Right kidney (tissue), 1 donor: ENCODE results near the gene PON3.
"Not testable (repeated sequence)": the region's sequence is repeated elsewhere in the genome, so short reads cannot be mapped to it uniquely, and the experiment has no call there.

Source experiments
- DNase-seq: peaks from one replicate; pipeline ENCODE4 v3.0.0-alpha.2; 2016

PON3 gene

DNA sequence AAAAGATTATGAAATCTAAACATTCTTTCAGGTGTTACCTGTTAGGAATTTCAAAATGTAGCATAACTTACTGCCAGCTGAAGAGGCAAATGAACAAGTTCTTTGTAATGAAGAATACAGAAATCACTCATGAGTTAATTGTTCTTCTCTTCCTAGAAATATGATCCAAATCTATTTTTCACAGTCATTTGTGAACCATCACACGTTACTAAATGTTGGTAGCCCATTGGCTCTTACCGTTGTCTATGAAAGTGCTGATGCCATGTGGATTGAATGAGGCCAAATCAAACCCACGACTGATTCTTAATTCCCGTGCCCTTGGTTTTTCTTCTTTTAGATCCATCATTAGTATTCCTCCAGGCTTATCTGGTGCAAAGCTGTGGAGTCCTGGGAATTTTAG lies 15.9 kb upstream of the PON3 start:
- no peak for DNase-seq

- DNase-seq, result no peak
Observed at GRCh38 chr7:95411666-95412065, 15.5 kb upstream of the PON3 start.

DNA sequence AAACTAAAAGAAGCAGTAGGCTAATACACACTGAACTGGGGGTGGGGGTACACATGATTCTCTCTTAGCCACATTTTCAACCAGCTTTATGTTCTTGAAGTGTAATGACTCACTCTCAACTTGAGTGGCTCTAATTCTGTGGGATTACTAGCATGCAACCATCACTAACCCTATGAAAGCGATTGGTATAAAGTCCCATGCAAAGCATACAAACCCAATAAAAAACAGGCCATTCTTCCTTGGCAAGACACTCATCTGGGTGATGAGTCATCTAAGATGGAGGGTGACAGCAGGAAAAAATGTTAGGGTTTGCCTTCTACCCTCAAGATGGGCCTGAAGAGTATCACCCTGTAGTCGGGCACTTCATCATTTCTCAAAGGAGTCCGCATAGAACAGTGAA lies 14.9 kb upstream of the PON3 start:
- DNase-seq, result no peak

DNA sequence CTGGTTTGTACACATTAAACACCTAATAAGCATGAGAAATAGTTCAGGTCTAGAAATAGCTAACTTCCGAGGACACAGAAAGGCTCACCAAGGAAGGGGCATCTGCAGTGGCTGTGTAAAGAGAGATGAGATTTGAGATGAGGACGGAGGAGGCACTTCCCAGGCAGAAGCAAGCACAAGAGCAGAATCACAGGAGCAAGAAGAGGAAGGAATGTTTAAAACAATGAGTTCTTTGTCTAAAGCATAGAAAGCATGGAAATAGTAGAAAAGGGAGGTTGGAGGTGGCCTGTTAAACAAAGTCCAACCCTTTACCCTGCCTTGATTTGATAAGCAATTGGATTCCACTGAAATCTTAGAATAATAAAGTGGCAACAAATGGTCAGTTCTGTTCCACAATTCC lies 11.6 kb upstream of the PON3 start:
- DNase-seq, result no peak

GRCh38 chr7:95405800-95406199 lies 9.6 kb upstream of the PON3 start:
- no peak for DNase-seq

DNA sequence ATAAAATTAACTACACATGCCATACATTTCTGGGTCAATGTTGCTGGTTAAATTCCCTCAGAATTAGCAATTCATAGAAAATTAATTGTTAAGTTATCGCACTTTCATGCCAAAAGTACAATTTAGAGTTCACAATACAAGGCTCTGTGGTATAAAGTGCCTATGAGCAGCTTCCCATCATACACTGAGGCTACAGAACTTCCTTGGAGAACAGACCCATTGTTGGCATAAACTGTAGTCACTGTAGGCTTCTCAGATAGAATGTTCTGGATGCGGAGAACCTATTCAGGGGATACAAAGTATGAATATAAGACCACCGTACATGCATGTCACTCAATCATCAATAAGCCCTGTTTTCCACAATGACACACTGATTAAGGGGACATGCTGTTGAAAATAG lies 9.0 kb upstream of the PON3 start:
- no peak for DNase-seq

GRCh38 chr7:95404316-95404865 lies 8.2 kb upstream of the PON3 start:
- DNase-seq, result no peak

GRCh38 chr7:95398155-95398940 lies 2.2 kb upstream of the PON3 start:
- no peak for DNase-seq

DNA sequence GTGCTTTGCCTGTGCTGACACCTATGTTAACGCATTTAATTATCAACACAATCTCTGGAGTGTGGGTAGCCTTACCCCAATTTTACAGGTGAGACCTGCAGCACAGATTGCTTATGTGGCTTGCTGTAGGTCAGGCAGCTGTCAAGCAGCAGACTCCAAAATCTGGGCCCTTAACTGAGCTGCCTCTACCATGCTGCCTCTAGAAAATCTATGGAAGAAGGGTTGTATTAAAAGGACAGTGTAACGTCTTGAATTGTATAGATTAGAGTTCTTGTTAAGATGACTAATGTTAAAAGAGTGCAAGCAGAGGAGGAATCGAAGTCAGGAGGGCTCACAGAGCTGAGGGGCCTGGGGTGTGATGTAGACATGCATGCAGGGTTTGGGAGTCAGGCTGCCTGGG lies 1.2 kb upstream of the PON3 start:
- DNase-seq, result no peak

- DNase-seq, result no peak
Observed at GRCh38 chr7:95395755-95396135, 430 bp downstream of the PON3 start.

- no peak for DNase-seq
Observed at GRCh38 chr7:95394370-95394769, 1.8 kb downstream of the PON3 start.

DNA sequence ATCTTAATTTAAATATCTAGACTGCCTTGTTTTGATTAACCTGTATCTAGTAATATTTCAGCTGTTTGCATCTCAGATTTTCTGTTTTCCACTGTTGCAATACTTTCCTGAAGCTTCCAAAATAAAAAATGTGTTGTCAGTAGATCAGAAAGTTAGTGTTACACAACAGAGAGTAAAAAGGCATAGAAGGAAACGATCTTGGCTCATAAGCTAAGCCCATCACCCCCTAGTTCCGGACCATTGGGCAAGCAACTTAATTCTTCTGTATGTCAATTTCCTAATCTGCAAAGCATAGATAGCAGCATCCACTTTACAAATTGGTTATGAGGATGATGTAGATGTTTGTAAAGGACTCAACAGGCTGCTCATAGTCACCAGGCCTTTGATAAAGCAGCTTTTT lies 4.4 kb downstream of the PON3 start:
- DNase-seq, result no peak

DNA sequence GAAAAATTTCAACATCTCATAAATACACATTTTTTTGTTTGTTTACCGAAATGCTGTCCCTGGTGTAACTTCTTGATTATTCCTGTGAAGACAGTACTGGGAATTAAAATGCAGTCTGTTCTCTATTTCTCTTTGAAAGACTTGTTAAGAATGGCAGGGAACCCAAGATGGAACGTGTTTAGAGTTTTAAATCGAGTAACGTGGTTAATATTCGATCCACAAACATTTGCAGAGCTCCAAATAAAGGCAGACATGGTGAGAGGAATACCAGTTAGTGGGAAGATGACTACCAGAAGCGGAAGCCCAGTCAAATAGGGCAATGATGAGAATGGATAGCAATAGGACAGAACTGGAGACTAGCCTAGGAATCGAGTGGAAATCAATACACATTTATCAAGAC lies 6.7 kb downstream of the PON3 start:
- DNase-seq, result no peak

GRCh38 chr7:95379457-95379856 lies 16.7 kb downstream of the PON3 start:
- DNase-seq, result not testable (repeated sequence)

DNA sequence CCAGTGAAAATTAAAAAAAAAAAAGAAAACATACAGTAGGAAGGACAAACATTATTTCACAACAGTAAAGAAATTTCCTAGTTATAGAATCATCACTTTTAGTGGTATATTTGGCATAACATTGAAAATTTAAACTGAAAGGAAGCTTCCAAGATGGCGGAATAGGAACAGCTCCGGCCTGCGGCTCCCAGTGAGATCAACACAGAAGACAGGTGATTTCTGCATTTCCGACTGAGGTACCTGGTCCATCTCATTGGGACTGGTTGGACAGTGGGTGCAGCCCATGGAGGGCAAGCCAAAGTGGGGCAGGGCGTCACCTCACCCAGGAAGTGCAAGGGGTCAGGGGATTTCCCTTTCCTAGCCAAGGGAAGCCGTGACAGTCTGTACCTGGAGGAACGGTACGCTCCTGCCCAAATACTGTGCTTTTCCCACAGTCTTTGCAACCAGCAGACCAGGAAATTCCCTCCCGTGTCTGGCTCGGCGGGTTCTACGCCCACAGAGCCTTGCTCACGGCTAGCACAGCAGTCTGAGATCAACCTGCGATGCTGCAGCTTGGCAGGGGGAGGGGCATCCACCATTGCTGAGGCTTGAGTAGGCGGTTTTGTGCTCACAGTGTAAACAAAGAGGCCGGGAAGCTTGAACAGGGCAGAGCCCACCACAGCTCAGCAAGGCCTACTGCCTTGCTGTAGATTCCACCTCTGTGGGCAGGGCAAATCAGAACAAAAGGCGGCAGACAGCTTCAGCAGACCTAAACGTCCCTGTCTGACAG lies 19.4 kb downstream of the PON3 start:
- DNase-seq, result no peak

- DNase-seq, result no peak
Observed at GRCh38 chr7:95375591-95376257, 20.5 kb downstream of the PON3 start.

- no peak for DNase-seq
Observed at GRCh38 chr7:95373323-95373722, 22.9 kb downstream of the PON3 start.

DNA sequence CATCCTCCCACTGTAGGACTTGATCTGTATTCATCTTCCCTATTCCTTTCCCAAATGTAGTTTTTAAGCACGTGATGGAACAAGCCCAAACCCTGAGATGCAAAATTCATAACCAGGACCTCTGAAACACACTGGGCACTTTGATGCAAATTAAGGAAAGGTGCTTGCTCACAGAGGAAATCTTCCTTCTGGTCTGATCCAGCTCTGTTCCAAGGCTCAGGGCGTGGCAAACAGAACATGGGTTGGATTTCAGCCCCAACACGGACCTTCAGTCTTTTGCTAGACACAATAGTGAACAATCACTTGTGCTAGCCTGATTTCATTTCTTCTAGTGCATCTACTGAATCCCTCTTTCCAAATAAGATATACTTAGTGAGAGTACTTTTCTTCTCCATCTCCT lies 27.9 kb downstream of the PON3 start:
- DNase-seq, result no peak

- DNase-seq, result no peak
Observed at GRCh38 chr7:95367606-95368005, 28.6 kb downstream of the PON3 start.

GRCh38 chr7:95365151-95365550 lies 31.0 kb downstream of the PON3 start:
- DNase-seq, result no peak

- DNase-seq, result no peak
Observed at GRCh38 chr7:95357623-95358022, 38.6 kb downstream of the PON3 start.

- no peak for DNase-seq
Observed at GRCh38 chr7:95342642-95343307, 53.4 kb downstream of the PON3 start.

GRCh38 chr7:95342029-95342428 lies 54.1 kb downstream of the PON3 start:
- DNase-seq, result no peak
